ENCODE data around the gene FAM227B. TPM values are rescaled to one million over a fixed set of nuclear protein-coding genes. Genes with fewer than 3 reads are reported as not detected.

The FAM227B gene
- total RNA-seq, 1 donor from 2014 or later: 2.1 TPM

DNA sequence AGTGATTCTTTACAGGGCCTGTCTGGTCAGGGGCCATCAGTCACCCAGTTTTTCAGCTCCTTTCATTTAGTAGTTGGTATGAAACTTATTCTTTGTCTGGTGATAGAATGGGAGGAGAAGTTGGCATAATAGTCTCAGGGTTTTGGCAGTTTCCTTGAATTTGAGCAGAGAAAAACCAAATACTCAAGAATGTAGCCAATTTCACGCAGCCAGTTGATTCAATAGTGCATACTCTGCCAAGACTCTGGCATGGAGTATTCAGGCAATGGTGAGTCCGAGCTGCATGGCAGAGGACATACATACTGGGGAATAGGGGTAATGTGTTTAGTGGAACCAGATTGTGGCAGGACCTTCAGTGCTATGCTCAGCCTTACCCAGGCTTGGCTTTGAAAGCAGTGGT lies 332.2 kb downstream of the FAM227B start:
- no peaks in the 10 kb centered on the region for H3K27me3 ChIP-seq (ENCODE audit: control insufficient read depth, insufficient read depth, low read length)
- DNase-seq (ENCODE audit: low read depth): no peak
- no peak overlapping the region for H3K4me3 ChIP-seq (ENCODE audit: low read depth, low read length)
- peaks cover 1% of the 10 kb centered on the region for H3K36me3 ChIP-seq (ENCODE audit: control insufficient read depth, insufficient read depth, low read length)
- no peak for FAIRE-seq
- TF ChIP-seq, protein P1, sequence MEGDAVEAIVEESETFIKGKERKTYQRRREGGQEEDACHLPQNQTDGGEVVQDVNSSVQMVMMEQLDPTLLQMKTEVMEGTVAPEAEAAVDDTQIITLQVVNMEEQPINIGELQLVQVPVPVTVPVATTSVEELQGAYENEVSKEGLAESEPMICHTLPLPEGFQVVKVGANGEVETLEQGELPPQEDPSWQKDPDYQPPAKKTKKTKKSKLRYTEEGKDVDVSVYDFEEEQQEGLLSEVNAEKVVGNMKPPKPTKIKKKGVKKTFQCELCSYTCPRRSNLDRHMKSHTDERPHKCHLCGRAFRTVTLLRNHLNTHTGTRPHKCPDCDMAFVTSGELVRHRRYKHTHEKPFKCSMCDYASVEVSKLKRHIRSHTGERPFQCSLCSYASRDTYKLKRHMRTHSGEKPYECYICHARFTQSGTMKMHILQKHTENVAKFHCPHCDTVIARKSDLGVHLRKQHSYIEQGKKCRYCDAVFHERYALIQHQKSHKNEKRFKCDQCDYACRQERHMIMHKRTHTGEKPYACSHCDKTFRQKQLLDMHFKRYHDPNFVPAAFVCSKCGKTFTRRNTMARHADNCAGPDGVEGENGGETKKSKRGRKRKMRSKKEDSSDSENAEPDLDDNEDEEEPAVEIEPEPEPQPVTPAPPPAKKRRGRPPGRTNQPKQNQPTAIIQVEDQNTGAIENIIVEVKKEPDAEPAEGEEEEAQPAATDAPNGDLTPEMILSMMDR (IDR thresholded peaks at IDR 0.05; ENCODE audit: insufficient read depth, low read length, severe bottlenecking): no peak

GRCh38 chr15:49287481-49287880 lies 333.1 kb downstream of the FAM227B start:
- Histone ChIP-seq H3K27me3 (ENCODE audit: control insufficient read depth, insufficient read depth, low read length) (no peaks in the 10 kb centered on the region), H3K36me3 (ENCODE audit: control insufficient read depth, insufficient read depth, low read length) (no peaks in the 10 kb centered on the region), H3K4me3 (ENCODE audit: low read depth, low read length) (no peak overlapping the region)
- TF ChIP-seq, protein P1 (IDR thresholded peaks at IDR 0.05; ENCODE audit: insufficient read depth, low read length, severe bottlenecking): no peak
- DNase-seq (ENCODE audit: low read depth): no peak
- FAIRE-seq: no peak

- no peak overlapping the region for H3K4me3 ChIP-seq (ENCODE audit: low read depth, low read length)
- TF ChIP-seq, protein P1 (IDR thresholded peaks at IDR 0.05; ENCODE audit: insufficient read depth, low read length, severe bottlenecking): no peak
- no peaks in the 10 kb centered on the region for H3K36me3 ChIP-seq (ENCODE audit: control insufficient read depth, insufficient read depth, low read length)
- DNase-seq (ENCODE audit: low read depth) (peak; percentile 51), FAIRE-seq (no peak)
- H3K27me3 ChIP-seq (ENCODE audit: control insufficient read depth, insufficient read depth, low read length): no peaks in the 10 kb centered on the region
Measured at GRCh38 chr15:49286649-49287404, 333.8 kb downstream of the FAM227B start.

DNA sequence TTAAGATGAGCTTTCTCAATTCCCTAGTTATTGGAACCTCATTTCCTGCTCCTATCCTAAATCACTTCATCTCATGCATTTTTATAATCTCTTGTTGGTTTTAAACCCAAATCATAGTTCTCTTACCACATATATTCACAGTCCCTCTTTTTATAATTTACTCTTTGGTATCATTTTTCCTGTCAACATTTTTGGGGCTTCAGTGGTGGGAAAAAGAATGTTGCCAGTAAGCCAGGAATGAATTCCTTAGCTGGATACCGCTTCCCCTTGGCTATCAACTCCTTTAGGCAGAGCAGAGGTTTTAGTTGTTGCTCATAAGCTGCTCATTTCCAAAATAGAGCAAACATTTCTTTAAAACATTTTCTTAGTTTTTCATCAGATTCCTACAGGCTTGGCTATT lies 338.3 kb downstream of the FAM227B start:
- DNase-seq (ENCODE audit: low read depth): no peak
- FAIRE-seq: no peak
- Histone ChIP-seq H3K27me3 (ENCODE audit: control insufficient read depth, insufficient read depth, low read length) (no peaks in the 10 kb centered on the region), H3K4me3 (ENCODE audit: low read depth, low read length) (no peak overlapping the region), H3K36me3 (ENCODE audit: control insufficient read depth, insufficient read depth, low read length) (no peaks in the 10 kb centered on the region)
- TF ChIP-seq, protein P1 (IDR thresholded peaks at IDR 0.05; ENCODE audit: insufficient read depth, low read length, severe bottlenecking): no peak

GRCh38 chr15:49279521-49280456 lies 340.8 kb downstream of the FAM227B start:
- TF ChIP-seq, protein P1 (IDR thresholded peaks at IDR 0.05; ENCODE audit: insufficient read depth, low read length, severe bottlenecking): no peak
- DNase-seq (ENCODE audit: low read depth) (no peak), FAIRE-seq (no peak)
- Histone ChIP-seq H3K36me3 (ENCODE audit: control insufficient read depth, insufficient read depth, low read length) (no peaks in the 10 kb centered on the region), H3K27me3 (ENCODE audit: control insufficient read depth, insufficient read depth, low read length) (no peaks in the 10 kb centered on the region), H3K4me3 (ENCODE audit: low read depth, low read length) (no peak overlapping the region)
